Left ventricle myocardium inferior (tissue), 1 donor: ENCODE measurements around the gene IKZF2. TPM values are rescaled to one million over a fixed set of nuclear protein-coding genes. Genes with fewer than 3 reads are reported as not detected.

Experiments used
- DNase-seq: peaks from one replicate; pipeline ENCODE4 v3.0.0-alpha.2; 2020
- H3K27ac ChIP-seq: fragments of 200-600 bp; replicated peaks from 2 replicates; pipeline ENCODE4 v1.8.0; 2021
- H3K27me3 ChIP-seq: fragments of 200-600 bp; 2 replicates; pipeline ENCODE4 v1.8.0; 2021; ENCODE audit warnings: low read depth
- H3K36me3 ChIP-seq: fragments of 200-600 bp; 2 replicates; pipeline ENCODE4 v1.8.0; 2021
- H3K4me1 ChIP-seq: fragments of 200-600 bp; 2 replicates; pipeline ENCODE4 v1.8.0; 2021
- H3K4me3 ChIP-seq: fragments of 200-600 bp; 2 replicates; pipeline ENCODE4 v1.8.0; 2021; ENCODE audit warnings: mild to moderate bottlenecking, moderate library complexity
- H3K9me3 ChIP-seq: fragments of 200-600 bp; replicated peaks from 2 replicates; pipeline ENCODE4 v1.8.0; 2021
- CTCF ChIP-seq: fragments of 200-600 bp; IDR thresholded peaks from 2 replicates; pipeline ENCODE4 v1.8.0; 2021; ENCODE audit warnings: antibody characterized with exemption, mild to moderate bottlenecking, borderline replicate concordance
- intact Hi-C: fragments of 100-400 bp; cut with micrococcal nuclease; formaldehyde crosslinking; loops from one replicate; pipeline ENCODE4 v1.11.0; 2022
- total RNA-seq: library from RNA; stranded (reverse); fragmentation: NEBNext Ultra II Directional; extraction: Animal tissue kit (Norgen Biotek cat#: 25700); gene quantifications from one replicate; pipeline ENCODE4 v1.2.1, GENCODE V29; 2021
- donor health status: DM: no; HTN: yes; CAD: no; lungs with severe emphysema.

IKZF2 gene
- total RNA-seq, 1 donor from 2014 or later = 6.8 TPM

- no peak for DNase-seq
- no peak for TF ChIP-seq CTCF
- no peak overlapping the region for H3K4me3 ChIP-seq
- no peaks in the 10 kb centered on the region for H3K9me3 ChIP-seq
- intact Hi-C loops = no loop called here
- no peak overlapping the region for H3K27ac ChIP-seq
- H3K4me1 ChIP-seq = peaks cover 43% of the 10 kb centered on the region
- no peaks in the 10 kb centered on the region for H3K36me3 ChIP-seq
- H3K27me3 ChIP-seq = no peaks in the 10 kb centered on the region
These were observed 83.5 kb downstream of the IKZF2 start for GRCh38 chr2:213067888-213068287.

GRCh38 chr2:213066443-213066743 lies 85.0 kb downstream of the IKZF2 start:
- intact Hi-C loops = no loop called here
- H3K4me3 ChIP-seq = peak overlapping the region; percentile 46
- peak overlapping the region; percentile 75 for H3K27ac ChIP-seq
- H3K9me3 ChIP-seq = no peaks in the 10 kb centered on the region
- DNase-seq = no peak
- no peak for TF ChIP-seq CTCF
- peaks cover 38% of the 10 kb centered on the region for H3K4me1 ChIP-seq
- H3K36me3 ChIP-seq = no peaks in the 10 kb centered on the region
- H3K27me3 ChIP-seq = no peaks in the 10 kb centered on the region

GRCh38 chr2:213065583-213066442 lies 85.6 kb downstream of the IKZF2 start:
- peak; percentile 22 for DNase-seq
- TF ChIP-seq CTCF = no peak
- no peaks in the 10 kb centered on the region for H3K27me3 ChIP-seq
- no peaks in the 10 kb centered on the region for H3K9me3 ChIP-seq
- peaks cover 36% of the 10 kb centered on the region for H3K4me1 ChIP-seq
- no peaks in the 10 kb centered on the region for H3K36me3 ChIP-seq
- intact Hi-C loops = no loop called here
- peak overlapping the region; percentile 46 for H3K4me3 ChIP-seq
- peak overlapping the region; percentile 75 for H3K27ac ChIP-seq

- intact Hi-C loops = no loop called here
- DNase-seq = no peak
- Histone ChIP-seq H3K36me3 (no peaks in the 10 kb centered on the region), H3K27ac (no peak overlapping the region), H3K4me1 (peaks cover 27% of the 10 kb centered on the region), H3K27me3 (no peaks in the 10 kb centered on the region), H3K9me3 (no peaks in the 10 kb centered on the region), H3K4me3 (no peak overlapping the region)
- no peak for TF ChIP-seq CTCF
These were observed 87.3 kb downstream of the IKZF2 start for GRCh38 chr2:213064099-213064498.

GRCh38 chr2:213057977-213058376 lies 93.4 kb downstream of the IKZF2 start:
- no peak overlapping the region for H3K4me3 ChIP-seq
- no peak for TF ChIP-seq CTCF

More at GRCh38 chr2:213057977-213058376, 93.4 kb downstream of the IKZF2 start:
- no peak for DNase-seq
- no peaks in the 10 kb centered on the region for H3K36me3 ChIP-seq
- no peaks in the 10 kb centered on the region for H3K9me3 ChIP-seq
- intact Hi-C loops = no loop called here
- H3K27me3 ChIP-seq = no peaks in the 10 kb centered on the region
- H3K27ac ChIP-seq = no peak overlapping the region
- no peaks in the 10 kb centered on the region for H3K4me1 ChIP-seq
